GM12878 (cell line): ENCODE measurements around the gene BCL2L14. TPM values are rescaled to one million over a fixed set of nuclear protein-coding genes. Genes with fewer than 3 reads are reported as not detected.

Experiments
- ATAC-seq: fragments of 200-7000 bp; cut with Tn5 transposase; 3 replicates; pipeline ENCODE4 v1.9.1; 2020; ENCODE audit warnings: mild to moderate bottlenecking, moderate library complexity
- BruUV-seq: library from RNA; stranded (reverse); fragments of 400-500 nt; replicated peaks from 2 replicates; lab custom pipeline; 2021; lab: Mats Ljungman, UMichigan
- CTCF ChIA-PET: fragments of 300-600 bp; sonication (Branson Sonifier 250); formaldehyde crosslinking; extraction: SDS; loops from one replicate; lab custom pipeline; 2021; ENCODE audit warnings: inconsistent platforms; lab: Yijun Ruan, JAX
- POLR2A ChIA-PET: fragments of 350-600 bp; formaldehyde crosslinking; extraction: SDS; loops from one replicate; lab custom pipeline; 2021; ENCODE audit warnings: inconsistent platforms; lab: Charles Lee
- RAD21 ChIA-PET: fragments of 300-600 bp; sonication (Branson Sonifier 250); formaldehyde crosslinking; loops from one replicate; lab custom pipeline; 2023; ENCODE audit warnings: antibody characterized with exemption; ENCODE audit not compliant: unreplicated experiment; lab: Charles Lee
- SMC1A ChIA-PET: fragments of 300-600 bp; sonication (Branson Sonifier 250); formaldehyde crosslinking; loops from one replicate; lab custom pipeline; 2023; ENCODE audit not compliant: unreplicated experiment, uncharacterized antibody; lab: Charles Lee
- DNase-seq: peaks from one replicate; pipeline ENCODE4 v3.0.0-alpha.2; 2011; ENCODE audit warnings: low read depth, low spot score
- FAIRE-seq: peaks from 3 replicates; lab custom pipeline; 2011; peaks lifted over from hg19 to GRCh38; lab: Jason Lieb, UNC
- H2AFZ ChIP-seq: 2 replicates; pipeline ENCODE4 v1.6.0; 2011; ENCODE audit warnings: low read depth, low read length, control low read depth; ENCODE audit not compliant: control insufficient read depth
- H3K27ac ChIP-seq: 2 replicates; pipeline ENCODE4 v1.5.1; 2011; ENCODE audit warnings: control low read depth; ENCODE audit not compliant: control insufficient read depth, insufficient read depth
- H3K27me3 ChIP-seq, 2 experiments: replicated peaks in 1 of 2; 2 replicates each; pipeline versions ENCODE4 v1.6.0 to v1.6.1; 2011; ENCODE audit warnings: low read length in 1 of 2; ENCODE audit not compliant: control insufficient read depth in 2 of 2, insufficient read depth in 2 of 2
- H3K36me3 ChIP-seq, 2 experiments: 2 replicates each; pipeline ENCODE4 v1.5.1; 2011; ENCODE audit warnings: low read length in 1 of 2; ENCODE audit not compliant: control insufficient read depth in 2 of 2, insufficient read depth in 2 of 2
- H3K4me1 ChIP-seq: 2 replicates; pipeline ENCODE4 v1.6.1; 2011; ENCODE audit warnings: mild to moderate bottlenecking, low read length, moderate library complexity, mixed read lengths; ENCODE audit not compliant: control insufficient read depth, insufficient read depth
- H3K4me2 ChIP-seq: 2 replicates; pipeline ENCODE4 v1.6.0; 2011; ENCODE audit warnings: control low read depth; ENCODE audit not compliant: control insufficient read depth, insufficient read depth
- H3K4me3 ChIP-seq: fragments of 200-600 bp; sonication (generic); 2 replicates; pipeline ENCODE4 v1.5.1; 2016
- H3K79me2 ChIP-seq: 2 replicates; pipeline ENCODE4 v1.6.0; 2011; ENCODE audit warnings: low read length; ENCODE audit not compliant: control insufficient read depth, insufficient read depth
- H3K9ac ChIP-seq: 2 replicates; pipeline ENCODE4 v1.8.0; 2011; ENCODE audit warnings: low read length, control low read depth, mixed read lengths; ENCODE audit not compliant: control insufficient read depth, insufficient read depth
- H3K9me3 ChIP-seq: replicated peaks from 3 replicates; pipeline ENCODE4 v1.5.1; 2011; ENCODE audit warnings: mild to moderate bottlenecking, low read length; ENCODE audit not compliant: control insufficient read depth, insufficient read depth
- H4K20me1 ChIP-seq: 2 replicates; pipeline ENCODE4 v1.6.0; 2011; ENCODE audit not compliant: control insufficient read depth, insufficient read depth
- BCL11A ChIP-seq: IDR thresholded peaks from 2 replicates; pipeline ENCODE4 v1.6.1; 2011; ENCODE audit warnings: low read depth, low read length
- BHLHE40 ChIP-seq, 2 experiments: fragments of 450-650 bp in 1 of 2; IDR thresholded peaks; 2 replicates each; pipeline ENCODE4 v1.6.1; 2011 to 2017; ENCODE audit warnings: low read depth in 2 of 2, borderline replicate concordance in 1 of 2, improper control_type of control experiment in 1 of 2, low read length in 1 of 2, mild to moderate bottlenecking in 1 of 2
- NRF1 ChIP-seq: conservative IDR thresholded peaks from 2 replicates; pipeline ENCODE4 v1.6.1; 2011; ENCODE audit warnings: mild to moderate bottlenecking, low read depth, low read length, improper control_type of control experiment
- PAX8 ChIP-seq: fragments of 450-650 bp; IDR thresholded peaks from 2 replicates; pipeline ENCODE4 v1.6.1; 2017; ENCODE audit warnings: mild to moderate bottlenecking, moderate library complexity
- RELB ChIP-seq: fragments of 450-650 bp; IDR thresholded peaks from 2 replicates; pipeline ENCODE4 v1.6.1; 2017; ENCODE audit warnings: low read depth, mild to moderate bottlenecking, moderate library complexity
- SREBF1 ChIP-seq: IDR thresholded peaks from 2 replicates; pipeline ENCODE4 v1.6.1; 2012; ENCODE audit warnings: mild to moderate bottlenecking, low read length
- ZBTB40 ChIP-seq: fragments of 450-650 bp; IDR thresholded peaks from 2 replicates; pipeline ENCODE4 v1.6.1; 2016; ENCODE audit warnings: mild to moderate bottlenecking, moderate library complexity, borderline replicate concordance
- WGBS: methylation state at CpG from one replicate; pipeline ENCODE4 v1.1.6; 2016; ENCODE audit warnings: low lambda C conversion rate; ENCODE audit not compliant: insufficient replicate concordance, insufficient coverage; ENCODE audit errors: missing lambda C conversion rate; 5-methylcytosine and 5-hydroxymethylcytosine counted together
- in situ Hi-C: fragments of 300-500 bp; cut with MboI; formaldehyde crosslinking; loops from 9 replicates; pipeline ENCODE4 v1.14.3; 2018; ENCODE audit warnings: mixed read lengths
- intact Hi-C: fragments of 100-400 bp; cut with micrococcal nuclease; formaldehyde crosslinking; loops from one replicate; pipeline ENCODE4 v1.14.2; 2022; ENCODE audit not compliant: unreplicated experiment
- polyA plus RNA-seq, 11 experiments: library from polyadenylated mRNA; depleted of rRNA in 4 of 11; unstranded in 6 of 11; stranded (reverse) in 5 of 11; fragments of >200 nt; fragmentation: Nextera tagmentation in 4 of 11; fragmentation: Illumina TruSeq in 1 of 11; extraction: Ambion mirVana in 4 of 11; extraction: Trizol in 1 of 11; gene quantifications; 1 replicate in 1 of 11; 2 replicates in 10 of 11; pipeline versions ENCODE4 v1.2.1 to v1.2.3, GENCODE V29; 2011 to 2016; ENCODE audit warnings: inconsistent platforms in 2 of 11, missing spikeins in 2 of 11, low read depth in 1 of 11
- total RNA-seq, 4 experiments: library from RNA; depleted of rRNA in 3 of 4; stranded (reverse); fragments of >200 nt in 3 of 4; fragmentation: Illumina TruSeq in 1 of 4; extraction: Trizol in 1 of 4; gene quantifications; 2 replicates each; pipeline versions ENCODE4 v1.2.1 to v1.2.3, GENCODE V29; 2013 to 2021

The BCL2L14 gene
- total and polyA plus RNA-seq, 10 of the 15 experiments (the other 5 are each of a cell fraction or from before 2014, with no cell fraction given): 0.59 to 2.5 (median 0.90) TPM

- Histone ChIP-seq H2AFZ (no peak overlapping the region), H3K4me3 (no peak overlapping the region), H3K4me2 (no peak overlapping the region), H3K4me1 (no peaks in the 10 kb centered on the region), H3K36me3 (no peaks in the 10 kb centered on the region), H4K20me1 (no peaks in the 10 kb centered on the region), H3K27ac (no peak overlapping the region), H3K9me3 (no peaks in the 10 kb centered on the region), H3K9ac (no peak overlapping the region), H3K27me3 (0 out of 4 replicates have a peak, but pooled peaks cover 0 to 2% of the 10 kb centered on the region in 2 experiments), H3K79me2 (no peaks in the 10 kb centered on the region)
- RAD21 ChIA-PET: no interaction called here
- FAIRE-seq (peak; percentile 7), DNase-seq (no peak), ATAC-seq (no peak)
- POLR2A ChIA-PET: interaction anchor here (0.7 kb wide), 2 partner anchors 50 to 185 kb away, joined by 3 to 4 read pairs; no protein-coding TSS in a partner anchor
- 71% methylated on average over 4 of the region's 4 CpGs for WGBS
- in situ Hi-C loops: no loop called here
- no TSS peak for BruUV-seq
- intact Hi-C loops: no loop called here
- SMC1A ChIA-PET: interaction anchor here (1.3 kb wide), 1 partner anchor 87 kb away, joined by 3 read pairs; no protein-coding TSS in a partner anchor
- CTCF ChIA-PET: interaction anchor here (2.6 kb wide), 1 partner anchor 239 kb away, joined by 7 read pairs; no protein-coding TSS in a partner anchor
- TF ChIP-seq BCL11A (no peak), SREBF1 (no peak), NRF1 (no peak), PAX8 (no peak), ZBTB40 (no peak), RELB (no peak), BHLHE40 (IDR thresholded peaks at IDR 0.05; ENCODE audit: borderline replicate concordance in 1 of 2, low read depth in 2 of 2, low read length in 1 of 2) (no peak)
- TF ChIP-seq, all 136 proteins: peak for 0
These were observed 23.7 kb downstream of the BCL2L14 start for GRCh38 chr12:12094481-12094880.
